Vagina (tissue), 2 donors: Measurements from ENCODE around the gene DMTF1. TPM values are rescaled to one million over a fixed set of nuclear protein-coding genes. Genes with fewer than 3 reads are reported as not detected.
A peak's percentile ranks its signal among the peaks of the same experiment; 100 is the strongest.

ENCODE experiments used
- DNase-seq, 2 donors: peaks; one replicate each; pipeline ENCODE4 v3.0.0-alpha.2; 2017; ENCODE audit errors: extremely low spot score in 2 of 2
- H3K27ac ChIP-seq: fragments of 200-600 bp; sonication (generic); one replicate; pipeline ENCODE4 v1.5.1; 2019
- H3K27me3 ChIP-seq: fragments of 200-600 bp; sonication (generic); one replicate; pipeline ENCODE4 v1.5.1; 2019
- H3K36me3 ChIP-seq, 2 donors: fragments of 200-600 bp; sonication (generic); one replicate each; pipeline ENCODE4 v1.5.1; 2017 to 2019
- H3K4me1 ChIP-seq: fragments of 200-600 bp; sonication (generic); one replicate; pipeline ENCODE4 v1.5.1; 2019
- H3K4me3 ChIP-seq, 2 donors: fragments of 200-600 bp; sonication (generic); 1 replicate in 1 of 2; 2 replicates in 1 of 2; pipeline ENCODE4 v1.5.1; 2016 to 2019
- H3K9me3 ChIP-seq: fragments of 200-600 bp; sonication (generic); one replicate; pipeline ENCODE4 v1.5.1; 2019
- POLR2A ChIP-seq, 2 donors: fragments of 450-650 bp; IDR thresholded peaks; one replicate each; pipeline ENCODE4 v1.6.1; 2017; ENCODE audit warnings: antibody characterized with exemption in 2 of 2, mild to moderate bottlenecking in 2 of 2, moderate library complexity in 2 of 2
- POLR2AphosphoS5 ChIP-seq, 2 donors: sonication (generic); formaldehyde crosslinking; IDR thresholded peaks; one replicate each; pipeline ENCODE4 v1.9.0; 2017; ENCODE audit warnings: antibody characterized with exemption in 2 of 2, mild to moderate bottlenecking in 2 of 2, low read depth in 1 of 2; ENCODE audit not compliant: insufficient read depth in 1 of 2
- intact Hi-C: fragments of 100-400 bp; cut with DNase I; formaldehyde crosslinking; loops from one replicate; pipeline ENCODE4 v1.15.1; 2023
- total RNA-seq: library from RNA; depleted of rRNA; stranded (reverse); fragments of >200 nt; gene quantifications from one replicate; pipeline ENCODE4 v1.2.3, GENCODE V29; 2016
- TF ChIP-seq, protein P1 (sequence below), 3 experiments: fragments of 450-650 bp in 2 of 3; fragments of 200-600 bp in 1 of 3; sonication (generic) in 1 of 3; IDR thresholded peaks; one replicate each; pipeline ENCODE4 v1.5.1; 2017 to 2019; ENCODE audit warnings: antibody characterized with exemption in 3 of 3, mild to moderate bottlenecking in 2 of 3, moderate library complexity in 2 of 3

The DMTF1 gene
- total RNA-seq, 1 donor from 2014 or later, result 86.9 TPM

DNA sequence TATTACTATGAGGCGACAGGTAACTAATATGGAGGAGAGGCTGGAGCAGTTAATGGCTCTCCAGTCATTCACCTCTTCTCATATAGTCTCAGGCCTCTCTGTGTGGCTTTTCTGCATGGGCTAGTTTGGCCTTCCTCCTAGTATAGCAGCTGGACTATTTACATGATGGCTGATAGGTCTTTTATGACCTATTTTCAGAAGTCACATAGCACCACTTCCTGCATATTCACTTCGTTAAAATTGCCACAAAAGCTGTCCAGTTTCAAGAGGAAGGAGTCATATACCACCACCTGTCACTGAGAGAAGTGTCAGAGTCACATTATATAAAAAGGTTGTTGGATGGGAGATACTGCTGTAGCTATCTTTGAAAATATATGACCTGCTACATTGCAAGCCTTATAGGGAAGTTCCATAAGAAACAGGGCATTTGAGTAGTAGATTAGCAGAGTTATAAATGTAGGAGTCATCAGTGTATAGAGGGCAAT, 8.0 kb upstream of the DMTF1 start:
- intact Hi-C loops, result no loop called here
- DNase-seq, result no peak
- Histone ChIP-seq H3K36me3 (no peaks in the 10 kb centered on the region), H3K9me3 (no peaks in the 10 kb centered on the region), H3K4me3 (no peak overlapping the region), H3K27ac (no peak overlapping the region), H3K4me1 (no peaks in the 10 kb centered on the region), H3K27me3 (no peaks in the 10 kb centered on the region)
- no peak for TF ChIP-seq POLR2AphosphoS5 (IDR thresholded peaks at IDR 0.05; ENCODE audit: insufficient read depth in 1 of 2, low read depth in 1 of 2)
- TF ChIP-seq, protein P1, sequence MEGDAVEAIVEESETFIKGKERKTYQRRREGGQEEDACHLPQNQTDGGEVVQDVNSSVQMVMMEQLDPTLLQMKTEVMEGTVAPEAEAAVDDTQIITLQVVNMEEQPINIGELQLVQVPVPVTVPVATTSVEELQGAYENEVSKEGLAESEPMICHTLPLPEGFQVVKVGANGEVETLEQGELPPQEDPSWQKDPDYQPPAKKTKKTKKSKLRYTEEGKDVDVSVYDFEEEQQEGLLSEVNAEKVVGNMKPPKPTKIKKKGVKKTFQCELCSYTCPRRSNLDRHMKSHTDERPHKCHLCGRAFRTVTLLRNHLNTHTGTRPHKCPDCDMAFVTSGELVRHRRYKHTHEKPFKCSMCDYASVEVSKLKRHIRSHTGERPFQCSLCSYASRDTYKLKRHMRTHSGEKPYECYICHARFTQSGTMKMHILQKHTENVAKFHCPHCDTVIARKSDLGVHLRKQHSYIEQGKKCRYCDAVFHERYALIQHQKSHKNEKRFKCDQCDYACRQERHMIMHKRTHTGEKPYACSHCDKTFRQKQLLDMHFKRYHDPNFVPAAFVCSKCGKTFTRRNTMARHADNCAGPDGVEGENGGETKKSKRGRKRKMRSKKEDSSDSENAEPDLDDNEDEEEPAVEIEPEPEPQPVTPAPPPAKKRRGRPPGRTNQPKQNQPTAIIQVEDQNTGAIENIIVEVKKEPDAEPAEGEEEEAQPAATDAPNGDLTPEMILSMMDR (IDR thresholded peaks at IDR 0.05), result no peak
- TF ChIP-seq POLR2A (IDR thresholded peaks at IDR 0.05), result no peak

DNA sequence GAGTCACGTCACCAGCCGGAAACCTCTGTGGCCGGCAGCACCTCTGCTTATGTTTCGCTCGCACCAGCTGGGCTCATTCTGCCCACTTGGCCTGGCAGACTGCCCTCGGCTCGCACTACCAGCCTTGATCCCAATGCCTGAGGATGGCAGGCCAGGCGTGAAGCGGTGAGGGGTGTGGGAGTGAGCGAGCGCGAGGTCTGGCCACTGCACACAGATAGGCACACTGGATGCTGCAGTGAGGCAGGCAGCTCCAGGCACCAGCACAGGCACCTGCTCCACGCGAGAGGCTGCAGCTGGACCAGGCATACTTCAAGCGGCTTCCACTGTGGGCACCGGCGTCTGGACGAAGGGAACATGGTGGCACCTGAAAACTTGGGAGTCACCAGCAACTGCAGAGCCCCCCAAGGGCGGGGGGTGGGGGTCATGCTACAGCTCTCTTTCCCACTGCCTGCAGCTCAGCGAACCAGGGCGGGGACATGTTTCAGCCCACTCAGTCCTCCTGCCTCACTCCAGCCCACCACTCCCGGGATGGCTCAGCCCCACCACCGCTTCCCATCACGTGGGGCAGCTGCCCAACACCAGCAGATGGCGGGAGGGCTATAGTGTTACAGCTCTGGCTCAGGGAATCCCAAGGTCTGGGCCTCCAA, 5.4 kb upstream of the DMTF1 start:
- Histone ChIP-seq H3K27me3 (no peaks in the 10 kb centered on the region), H3K4me1 (no peaks in the 10 kb centered on the region), H3K9me3 (no peaks in the 10 kb centered on the region), H3K36me3 (no peaks in the 10 kb centered on the region), H3K4me3 (no peak overlapping the region), H3K27ac (no peak overlapping the region)
- intact Hi-C loops, result no loop called here
- TF ChIP-seq, protein P1 (IDR thresholded peaks at IDR 0.05), result no peak
- TF ChIP-seq POLR2A (IDR thresholded peaks at IDR 0.05) (no peak), POLR2AphosphoS5 (IDR thresholded peaks at IDR 0.05; ENCODE audit: insufficient read depth in 1 of 2, low read depth in 1 of 2) (no peak)
- DNase-seq, result no peak

DNA sequence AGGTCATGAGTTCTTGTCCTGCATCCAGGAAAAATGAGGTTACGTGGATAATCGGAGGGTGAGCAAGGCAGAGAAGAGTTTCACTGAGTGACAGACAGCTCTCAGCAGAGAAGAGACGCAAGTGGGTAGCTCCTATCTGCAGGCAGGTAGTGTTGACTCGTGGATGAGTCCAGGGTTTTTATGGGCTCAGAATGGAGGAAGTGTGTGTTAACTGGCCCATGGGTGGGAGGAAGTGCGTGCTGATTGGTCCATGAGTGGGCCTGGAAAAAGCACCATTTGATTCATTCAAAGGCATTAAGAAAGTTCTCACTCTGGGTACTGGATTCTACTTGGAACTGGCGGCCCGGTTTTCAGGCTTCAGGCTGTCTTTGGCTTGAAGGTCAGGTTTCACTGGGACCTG, 4.8 kb upstream of the DMTF1 start:
- H3K9me3 ChIP-seq, result no peaks in the 10 kb centered on the region
- H3K4me3 ChIP-seq, result no peak overlapping the region
- no peak for DNase-seq
- no peak overlapping the region for H3K27ac ChIP-seq
- no peaks in the 10 kb centered on the region for H3K27me3 ChIP-seq
- intact Hi-C loops, result no loop called here
- no peaks in the 10 kb centered on the region for H3K4me1 ChIP-seq
- no peak for TF ChIP-seq POLR2A (IDR thresholded peaks at IDR 0.05)
- TF ChIP-seq, protein P1 (IDR thresholded peaks at IDR 0.05), result no peak
- TF ChIP-seq POLR2AphosphoS5 (IDR thresholded peaks at IDR 0.05; ENCODE audit: insufficient read depth in 1 of 2, low read depth in 1 of 2), result no peak
- no peaks in the 10 kb centered on the region for H3K36me3 ChIP-seq

DNA sequence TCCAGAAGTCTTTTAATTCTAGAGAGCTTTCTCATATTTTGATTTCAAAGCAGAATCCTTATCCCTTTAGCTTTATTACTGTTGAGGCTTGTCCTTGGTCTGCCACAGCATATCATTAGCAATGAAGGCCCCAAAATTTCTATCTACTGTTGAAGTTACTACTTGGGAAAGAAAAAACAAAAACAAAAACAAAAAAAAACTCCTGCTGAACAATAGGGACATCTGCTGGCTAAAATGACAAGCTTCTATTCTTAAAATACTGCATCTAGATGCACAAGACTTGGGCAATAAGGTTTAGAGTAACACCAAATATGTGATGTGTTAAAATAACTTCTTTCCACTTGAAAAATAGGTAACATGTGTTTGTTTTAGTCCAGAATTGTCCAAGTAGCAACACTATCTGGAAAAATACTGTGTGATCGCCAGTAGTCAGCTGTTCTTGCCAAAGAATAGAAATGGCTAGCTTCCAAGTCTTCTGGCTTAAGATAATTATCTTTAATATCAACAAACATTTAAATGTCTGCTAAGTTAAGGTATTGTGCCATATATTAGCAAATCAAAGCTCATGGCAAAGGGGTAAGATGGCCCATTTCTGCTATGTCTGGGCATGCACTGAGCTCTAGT, 3.8 kb upstream of the DMTF1 start:
- DNase-seq, result no peak
- Histone ChIP-seq H3K4me1 (peaks cover under 1% of the 10 kb centered on the region), H3K36me3 (no peaks in the 10 kb centered on the region), H3K27ac (no peak overlapping the region), H3K9me3 (no peaks in the 10 kb centered on the region), H3K27me3 (no peaks in the 10 kb centered on the region), H3K4me3 (no peak overlapping the region)
- intact Hi-C loops, result no loop called here
- TF ChIP-seq, protein P1 (IDR thresholded peaks at IDR 0.05), result peak in 2 of 3 experiments; percentile 25
- TF ChIP-seq POLR2A (IDR thresholded peaks at IDR 0.05), result no peak
